Limb (tissue), 2 donors: ENCODE measurements around the gene ALK.

ENCODE experiments used
- DNase-seq, 2 donors: peaks; one replicate each; pipeline ENCODE4 v3.0.0-alpha.2; 2016; ENCODE audit errors: extremely low spot score in 2 of 2

The ALK gene

DNA sequence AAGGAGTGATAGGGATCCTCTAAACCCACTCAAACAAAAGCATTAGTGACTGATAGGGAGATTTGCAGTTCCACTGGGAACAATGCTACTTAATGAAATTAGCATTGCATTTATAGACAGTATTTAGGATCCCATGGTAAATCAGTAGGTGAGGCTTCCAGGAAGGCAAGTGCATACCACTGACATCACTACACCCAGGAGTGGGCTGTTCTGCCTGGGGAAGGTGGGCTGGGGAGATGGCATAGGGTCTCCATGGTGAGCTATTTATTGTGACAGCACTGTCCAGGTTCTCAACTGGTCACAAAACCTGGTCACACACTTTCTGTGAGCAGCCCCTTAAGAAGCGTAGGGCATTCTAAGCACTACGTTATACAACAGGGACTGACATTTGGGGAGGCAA, 262.2 kb downstream of the ALK start:
- DNase-seq = no peak

DNA sequence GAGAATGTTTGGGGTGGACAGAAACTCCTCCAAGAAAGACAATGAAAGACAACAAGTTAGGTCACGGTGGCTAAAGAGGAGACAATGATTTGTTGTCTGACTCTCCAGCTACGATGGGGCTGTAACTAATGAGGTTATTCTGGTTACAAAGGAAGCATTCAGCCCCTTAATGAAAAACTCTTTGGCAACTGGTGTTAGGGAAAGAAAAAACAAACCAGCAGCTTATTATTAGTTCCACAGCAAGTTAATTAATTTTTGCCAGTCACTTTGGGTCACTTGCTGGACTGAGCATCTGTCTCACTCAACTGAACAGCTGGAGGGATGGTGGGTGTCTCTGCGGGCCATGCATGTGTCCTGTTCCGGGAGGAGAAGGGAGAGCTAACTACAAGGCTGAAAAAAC, 263.7 kb downstream of the ALK start:
- DNase-seq = peak in 1 of 2 donors; percentile 25

DNA sequence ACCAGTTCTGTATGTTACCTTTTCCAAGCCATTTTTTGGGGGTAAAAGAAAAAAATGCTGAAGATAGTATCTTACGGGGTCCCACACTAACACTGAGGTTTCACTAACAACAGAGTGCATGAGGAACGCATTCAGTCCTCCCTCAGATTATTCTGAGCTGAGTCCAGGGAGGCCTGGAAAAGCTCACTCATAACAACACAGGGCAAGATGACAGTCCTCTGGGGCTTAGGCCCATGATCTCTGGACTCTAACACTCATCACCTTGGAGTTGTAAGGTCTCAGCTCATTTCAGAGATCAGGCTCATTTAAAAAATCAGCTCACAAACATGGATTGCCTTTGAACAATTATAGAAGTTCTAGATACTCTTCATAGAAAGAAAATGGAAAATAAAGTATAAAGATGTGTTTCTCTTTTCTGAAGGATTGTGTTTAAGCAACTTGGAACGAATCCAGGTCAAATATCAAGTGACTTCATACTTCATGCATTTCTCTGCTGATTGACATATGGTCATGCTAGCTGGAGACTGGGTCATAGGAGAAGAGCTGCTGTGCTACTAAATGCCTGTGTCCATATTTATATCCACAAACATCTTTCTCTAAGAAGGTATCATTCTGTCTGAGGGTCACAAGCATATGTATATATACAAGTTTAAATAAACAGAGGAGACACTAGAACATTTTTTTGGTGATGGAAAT, 265.8 kb downstream of the ALK start:
- no peak for DNase-seq

DNA sequence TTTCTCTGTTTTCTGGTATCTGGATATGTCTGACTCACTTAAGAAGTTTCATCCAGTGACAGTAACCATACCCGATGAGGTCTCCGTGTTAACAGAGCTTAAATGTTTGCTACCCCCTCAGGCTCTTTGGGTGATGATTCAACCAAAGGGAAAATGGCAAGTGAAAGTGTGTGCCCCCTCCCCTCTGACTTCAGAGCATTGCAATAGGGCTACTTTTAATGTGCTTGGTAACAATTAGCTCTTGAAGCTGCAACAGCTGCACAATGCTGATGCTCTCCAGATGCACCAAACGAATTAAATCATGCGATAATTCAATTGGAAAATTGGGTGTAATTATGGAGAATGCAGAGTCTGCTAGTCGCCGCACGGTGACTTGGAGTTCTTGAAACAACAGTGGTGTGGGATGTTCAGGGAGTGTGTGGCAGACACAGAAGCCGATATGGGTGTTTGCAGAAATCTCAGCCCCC, 270.7 kb downstream of the ALK start:
- no peak for DNase-seq

DNA sequence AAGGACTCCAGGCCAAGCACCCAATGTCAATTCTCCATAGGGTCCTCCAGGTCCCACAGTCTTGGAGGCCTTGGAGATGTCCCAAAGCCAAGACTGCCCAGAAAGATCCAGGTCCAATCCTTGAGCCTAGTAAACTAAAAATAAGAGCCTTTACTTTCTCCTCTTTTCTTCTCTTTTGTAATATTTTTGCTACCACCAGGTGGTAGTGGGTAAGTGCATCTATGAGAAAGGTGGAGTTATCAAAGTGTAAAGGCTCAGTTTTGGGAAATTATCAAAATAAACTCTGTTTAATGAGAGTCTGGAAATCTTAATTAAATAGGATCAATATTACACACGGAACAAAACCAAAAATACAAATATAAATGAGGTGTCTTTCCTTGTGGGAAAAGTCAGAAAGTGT, 276.4 kb downstream of the ALK start:
- DNase-seq = no peak

DNA sequence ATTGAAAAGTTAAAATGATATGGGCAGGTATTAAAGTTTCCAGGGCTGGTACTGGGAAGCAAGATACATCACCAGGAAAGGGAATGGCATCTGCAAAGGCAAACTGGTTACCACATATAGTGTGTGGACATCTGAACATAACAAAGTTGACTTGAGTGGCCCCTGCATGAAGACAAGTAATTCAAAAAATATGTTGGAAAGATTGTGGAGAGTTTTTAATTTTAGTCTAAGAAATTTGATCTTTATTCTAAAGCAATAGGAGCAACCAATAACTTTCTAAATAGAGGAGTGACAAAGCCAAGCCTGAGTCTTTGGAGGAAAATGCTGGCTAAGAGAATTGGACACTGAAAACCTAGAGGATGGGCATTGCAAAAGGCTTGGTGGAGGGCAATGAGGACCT, 278.2 kb downstream of the ALK start:
- DNase-seq = no peak

DNA sequence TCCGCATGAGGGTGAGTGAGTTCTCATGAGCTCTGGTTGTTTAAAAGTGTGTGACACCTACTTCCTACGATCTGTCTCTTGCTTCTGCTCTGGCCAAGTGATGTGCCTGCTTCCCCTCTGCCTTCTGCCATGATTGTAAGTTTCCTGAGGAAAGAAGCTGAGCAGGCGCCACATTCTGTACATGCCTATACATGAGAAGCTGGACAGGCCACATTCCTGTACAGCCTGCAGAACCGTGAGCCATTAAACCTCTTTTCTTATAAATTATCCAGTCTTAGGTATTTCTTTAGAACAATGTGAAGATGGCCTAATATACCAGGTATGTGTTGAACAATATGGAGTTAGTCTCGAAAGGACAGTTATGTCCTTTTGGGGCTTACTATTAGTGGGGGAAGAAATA, 281.0 kb downstream of the ALK start:
- DNase-seq = no peak

DNA sequence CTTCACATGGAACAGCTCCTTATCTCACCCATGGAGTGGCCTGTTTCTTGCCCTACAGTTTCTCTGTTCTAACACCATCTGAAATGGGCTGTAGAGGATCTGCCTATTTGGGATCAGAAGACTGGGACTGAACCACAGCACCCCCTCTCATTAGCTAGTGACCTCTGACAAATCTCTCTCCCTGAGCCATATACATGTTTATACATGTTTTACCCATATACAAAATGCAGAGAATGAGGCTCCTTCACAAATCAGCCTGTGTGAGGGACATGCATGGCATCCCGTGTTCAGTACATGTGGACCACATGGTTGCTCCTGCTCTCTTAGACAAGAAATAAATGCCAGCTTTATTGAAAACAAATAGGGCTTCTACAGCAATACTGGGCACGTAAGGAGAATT, 282.7 kb downstream of the ALK start:
- no peak for DNase-seq

DNA sequence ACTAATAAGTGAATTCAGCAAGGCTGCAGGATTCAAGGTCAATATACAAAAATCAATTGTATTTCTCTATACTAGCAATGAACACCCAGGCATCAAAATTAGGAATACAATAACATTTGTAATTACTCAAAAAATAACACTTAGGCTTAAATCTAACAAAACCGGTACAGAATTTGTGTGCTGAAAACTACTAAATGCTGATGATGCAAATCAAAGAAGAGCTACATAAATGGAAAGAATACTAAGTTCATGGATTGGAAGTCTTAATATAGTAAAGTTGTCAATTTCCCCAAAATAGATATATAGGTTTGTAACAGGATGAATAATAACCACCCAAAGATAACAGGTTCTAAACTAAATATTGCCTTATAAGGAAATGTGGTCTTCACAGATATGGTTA, 286.5 kb downstream of the ALK start:
- no peak for DNase-seq

DNA sequence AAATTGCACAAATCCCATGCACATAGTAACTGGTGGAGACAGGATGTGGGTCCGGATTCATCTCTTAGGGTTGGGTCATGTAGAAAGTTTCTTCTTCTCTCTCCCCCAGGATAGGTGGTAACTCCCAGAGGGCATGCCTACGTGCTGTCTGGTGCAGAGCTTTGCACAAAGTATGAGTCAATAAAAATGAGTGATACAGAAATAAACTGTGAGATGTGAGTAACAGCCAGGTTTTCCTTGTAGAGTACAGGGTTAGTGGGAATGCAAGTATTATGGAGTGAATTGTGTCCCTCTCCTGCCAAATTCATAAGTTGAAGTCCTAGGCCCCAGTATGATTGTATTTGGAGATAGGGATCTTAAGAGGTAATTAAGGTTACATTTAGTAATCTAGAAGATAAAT, 289.4 kb downstream of the ALK start:
- no peak for DNase-seq

DNA sequence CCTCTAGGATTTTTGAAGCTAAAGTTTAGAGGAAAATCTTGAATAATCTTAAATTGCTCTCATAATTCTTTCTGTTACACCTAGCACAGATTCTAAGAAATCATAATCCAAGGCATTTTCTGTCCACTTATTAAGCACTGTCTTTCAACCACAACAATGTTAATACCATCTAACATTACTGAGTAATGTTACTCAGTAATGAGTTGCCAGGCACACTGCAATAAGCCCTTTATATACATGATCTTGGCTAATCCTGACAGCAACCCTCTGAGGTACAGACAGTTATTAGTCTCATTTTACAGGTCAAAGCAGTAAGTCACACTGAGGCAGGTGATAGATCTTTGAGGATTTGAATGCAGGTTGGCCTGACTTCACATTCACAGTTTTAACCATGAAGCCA, 291.9 kb downstream of the ALK start:
- DNase-seq = no peak

DNA sequence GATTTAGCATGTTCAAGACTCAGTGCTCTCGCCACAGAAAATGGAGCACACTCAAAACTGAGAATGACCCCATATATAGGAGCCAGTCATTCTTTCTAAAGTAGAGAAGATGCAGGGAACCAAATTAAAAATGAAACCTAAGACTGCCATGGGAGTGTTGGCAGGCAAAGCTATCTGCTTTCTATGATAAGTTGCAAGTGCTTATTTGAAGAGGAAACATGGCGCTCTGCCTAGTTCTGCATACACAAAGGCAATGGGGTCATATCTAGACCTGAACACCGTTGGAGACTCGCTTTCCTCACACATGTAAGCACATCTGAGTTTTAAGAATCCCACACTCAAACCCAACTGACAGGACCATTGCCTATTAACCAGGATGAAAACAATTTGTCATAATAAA, 292.5 kb downstream of the ALK start:
- no peak for DNase-seq

DNA sequence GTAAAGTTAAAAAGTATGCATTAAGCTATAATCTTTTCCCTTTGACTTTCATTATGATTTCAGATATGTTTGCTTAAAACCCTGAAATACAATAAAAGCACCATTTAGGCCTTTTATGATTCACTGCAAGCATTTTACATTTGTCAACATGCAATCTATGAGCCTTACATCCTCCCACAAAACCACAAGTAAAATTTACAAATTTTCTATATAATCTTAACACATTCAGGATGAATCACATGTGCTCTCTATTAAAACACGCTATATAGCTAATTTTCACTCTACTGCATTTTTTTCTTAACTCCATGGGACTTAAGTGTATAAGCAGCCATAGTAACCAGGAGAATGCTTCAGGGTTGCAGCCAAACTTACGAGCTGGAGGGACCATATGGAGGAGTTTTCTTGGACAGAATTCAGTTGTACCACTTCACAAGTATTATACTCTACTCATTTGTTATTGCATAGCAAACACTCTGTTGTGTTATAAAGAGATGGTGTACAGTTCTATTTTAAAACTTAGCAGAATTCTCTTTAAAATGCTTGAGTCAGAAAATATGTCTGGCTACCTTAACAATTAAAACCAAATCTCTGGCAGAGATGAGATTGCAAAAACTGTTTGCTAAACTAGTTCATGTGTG, 293.2 kb downstream of the ALK start:
- DNase-seq = peak in 1 of 2 donors; percentile 10

DNA sequence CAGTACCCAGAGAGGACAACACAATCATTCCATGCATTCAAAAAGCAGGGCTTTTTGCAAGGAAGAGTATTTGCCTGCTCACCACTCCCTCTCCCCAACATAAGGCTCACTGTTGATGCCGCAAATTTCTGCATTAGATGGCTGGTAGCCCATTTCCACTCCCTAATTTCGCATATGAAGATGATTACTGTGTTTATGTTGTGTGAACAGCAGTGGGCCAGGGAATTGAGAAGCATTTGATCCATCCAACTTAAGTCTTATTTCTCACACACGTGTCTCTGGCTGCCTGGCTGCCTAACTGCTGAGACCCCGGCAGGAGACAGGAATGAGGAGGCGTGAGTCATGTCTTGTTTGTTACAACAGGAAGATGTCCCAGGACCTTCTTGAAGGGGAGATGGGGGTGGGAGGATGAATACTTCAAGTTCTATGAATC, 294.1 kb downstream of the ALK start:
- DNase-seq = peak in 1 of 2 donors; percentile 19

DNA sequence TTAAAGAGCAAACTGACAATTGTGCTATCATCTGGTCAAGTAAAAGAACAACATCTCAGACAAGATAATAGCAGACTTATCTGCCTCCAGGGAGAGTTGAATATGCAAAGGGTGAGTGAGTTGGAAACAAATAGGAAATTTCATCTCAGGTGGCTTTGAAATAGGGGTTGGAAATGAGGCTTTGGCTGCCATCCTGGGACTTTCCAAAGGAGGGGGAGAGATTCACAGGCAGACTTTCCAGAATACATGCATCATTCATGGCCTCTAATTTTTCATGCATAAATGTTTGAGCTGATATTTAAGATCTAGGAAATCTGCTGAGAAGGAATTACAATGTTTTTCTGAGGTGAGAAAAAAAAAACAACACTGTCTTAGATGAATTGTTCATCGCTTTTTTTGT, 300.5 kb downstream of the ALK start:
- no peak for DNase-seq

DNA sequence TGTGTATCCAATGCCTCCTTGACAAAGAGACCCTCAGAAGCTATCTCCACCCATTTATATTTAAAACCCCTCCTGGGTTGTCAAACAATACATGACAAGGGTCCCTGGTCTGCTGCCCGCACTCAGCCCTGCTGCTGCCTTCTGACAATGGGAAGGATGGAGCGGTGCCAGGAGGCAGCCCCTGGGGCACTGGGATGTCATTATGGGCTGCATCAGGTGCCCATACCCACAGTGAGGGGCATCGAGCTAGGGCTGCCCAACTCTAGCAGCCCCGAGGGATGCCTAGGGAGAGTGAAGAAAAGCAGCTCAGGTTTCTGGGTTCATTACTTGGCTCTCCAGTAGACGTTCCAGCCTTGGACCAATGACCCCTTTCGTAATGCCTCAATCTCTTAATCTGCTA, 301.7 kb downstream of the ALK start:
- DNase-seq = no peak

DNA sequence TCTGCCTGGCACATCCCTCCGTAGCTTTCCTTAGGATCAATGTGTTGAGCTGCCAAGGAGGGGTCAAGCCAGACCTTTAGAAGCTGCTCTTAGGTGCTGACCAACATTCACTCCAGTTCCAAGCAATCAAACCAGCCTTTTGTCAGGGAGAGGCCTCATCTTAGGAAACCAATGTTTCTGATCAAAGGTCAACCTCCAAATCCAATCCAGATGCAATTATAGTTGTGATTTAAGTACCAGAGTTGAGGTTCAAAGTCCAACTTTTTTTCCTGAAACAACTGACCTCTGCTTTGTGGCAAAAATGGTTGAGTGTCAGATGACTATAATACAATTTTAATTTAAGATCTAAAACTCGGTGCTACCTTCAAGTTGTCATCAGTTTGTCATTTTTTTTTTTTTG, 303.4 kb downstream of the ALK start:
- DNase-seq = no peak

DNA sequence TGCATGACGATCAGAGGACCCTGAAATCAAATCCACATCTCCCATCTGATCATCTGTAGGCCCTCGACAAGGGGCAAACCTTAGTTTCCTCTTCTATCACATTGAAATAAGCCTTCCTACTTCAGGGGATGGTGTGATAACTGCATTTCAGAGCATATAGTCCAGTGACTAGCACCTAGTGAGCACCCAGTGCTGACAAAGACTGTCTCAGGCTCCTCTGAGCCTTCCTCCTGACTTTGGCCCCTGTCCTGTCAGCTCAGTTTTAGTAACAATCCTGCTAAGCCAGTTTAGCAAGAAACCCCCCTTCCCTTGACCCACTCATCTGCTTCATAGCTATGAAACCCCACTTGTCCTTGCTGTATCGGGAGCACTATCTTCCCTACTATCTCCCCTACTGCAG, 304.0 kb downstream of the ALK start:
- DNase-seq = no peak

DNA sequence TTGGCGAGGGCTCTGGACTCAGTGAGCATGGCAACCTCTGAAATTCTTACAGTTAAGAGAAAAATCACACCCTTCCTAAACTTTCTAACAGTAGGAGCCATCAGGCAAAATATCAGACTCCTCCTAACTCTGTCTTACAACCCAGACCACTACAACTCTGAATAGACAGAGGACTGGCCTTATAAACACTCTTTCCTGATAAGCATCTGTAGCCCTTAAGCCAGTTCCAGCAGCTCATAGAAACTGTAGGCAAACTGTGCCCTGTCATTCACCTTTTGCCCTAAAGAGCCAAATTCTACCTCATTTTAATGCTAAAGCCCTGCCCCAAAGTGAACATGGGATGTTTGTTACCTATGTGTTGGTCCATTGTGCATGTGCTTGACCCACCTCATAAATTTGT, 304.8 kb downstream of the ALK start:
- no peak for DNase-seq

DNA sequence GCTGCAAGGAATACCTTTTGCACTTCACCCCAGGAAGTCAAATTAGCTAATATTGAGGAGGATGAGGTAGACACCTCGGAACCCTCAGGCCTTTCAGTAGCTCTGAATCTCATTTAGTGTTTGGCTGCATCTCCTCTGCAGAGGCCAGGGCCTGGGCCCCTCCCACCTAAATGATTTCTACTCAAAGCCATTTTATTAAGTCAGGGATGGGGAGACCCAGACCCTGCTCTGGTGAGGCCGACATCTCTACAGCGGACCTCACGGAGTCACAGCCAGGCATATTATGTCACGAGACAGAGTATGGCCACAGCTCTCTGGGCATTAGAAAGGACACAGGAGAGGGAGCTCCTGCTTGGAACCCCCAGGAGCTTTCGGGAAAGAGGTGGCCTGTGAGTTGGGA, 305.5 kb downstream of the ALK start:
- no peak for DNase-seq

DNA sequence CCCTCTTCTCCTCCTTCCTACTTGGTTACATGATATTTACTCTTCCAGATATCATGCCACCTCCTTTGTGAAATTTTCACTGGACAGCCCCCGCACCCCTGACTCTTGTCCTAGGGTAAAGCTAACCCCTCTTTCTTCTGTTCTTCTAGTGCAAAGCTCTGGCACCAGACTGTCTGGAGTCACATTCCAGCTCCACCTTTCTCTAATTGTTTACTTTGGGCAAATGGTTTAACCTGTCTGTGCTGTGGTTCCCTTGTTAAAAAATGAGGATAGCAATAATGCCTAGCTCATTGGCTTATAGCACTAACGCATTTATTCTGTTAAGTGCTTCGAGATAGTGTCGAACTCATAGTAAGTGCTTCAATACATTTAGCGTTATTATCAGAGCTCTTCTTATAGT, 306.2 kb downstream of the ALK start:
- DNase-seq = no peak

DNA sequence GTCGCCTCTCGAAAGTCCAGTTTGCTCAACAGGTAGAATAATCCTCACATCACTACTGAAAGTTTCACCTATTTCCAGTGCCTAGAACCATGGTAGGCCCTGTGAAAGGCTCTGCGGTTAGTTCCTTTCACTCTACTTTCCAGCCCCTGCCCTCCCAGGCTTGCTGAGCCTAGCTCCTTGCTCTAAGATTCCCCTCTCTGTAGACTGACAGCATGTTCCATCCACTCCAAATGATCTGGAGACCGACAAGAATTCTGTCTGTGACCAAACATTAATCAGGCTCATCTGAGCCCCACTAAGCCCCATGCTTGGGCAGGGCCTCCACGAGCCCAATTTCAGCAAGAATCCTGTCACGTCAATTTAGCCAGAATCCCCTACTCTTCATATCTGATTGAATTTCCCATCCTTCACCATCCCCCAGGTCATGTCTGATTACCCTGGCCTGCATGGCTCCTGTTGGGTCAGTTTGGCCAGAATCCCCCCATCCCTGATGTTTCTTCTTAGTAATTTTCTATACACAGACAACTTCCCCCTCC, 307.0 kb downstream of the ALK start:
- no peak for DNase-seq

DNA sequence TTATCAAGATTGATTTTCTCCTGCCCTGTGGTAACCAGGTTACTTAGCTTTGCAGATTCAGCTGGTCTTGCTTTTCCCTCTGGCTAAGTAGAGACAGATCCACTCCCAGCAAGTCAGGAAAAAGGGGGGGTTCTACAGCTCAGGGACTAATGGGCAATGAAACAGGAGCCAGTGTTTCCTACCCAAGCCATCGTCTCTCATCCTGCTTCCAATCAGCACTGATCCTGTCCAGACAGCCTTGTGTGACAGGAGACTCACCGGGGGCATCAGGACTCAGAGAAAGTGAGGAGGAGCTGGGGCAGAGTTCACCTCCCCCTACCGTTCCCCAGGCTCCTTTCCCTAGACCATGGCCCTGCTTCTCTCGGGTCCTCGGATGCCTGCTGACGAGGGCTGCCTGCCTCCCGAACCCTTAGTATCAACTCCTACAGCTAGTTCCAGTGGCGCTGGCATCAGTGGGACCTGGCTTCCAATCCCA, 307.6 kb downstream of the ALK start:
- no peak for DNase-seq
